Measurements from ENCODE around the gene OSBPL10.

GRCh38 chr3:31777887-31778286, 203.2 kb downstream of the OSBPL10 start:
- TF ChIP-seq CTCF (conservative IDR thresholded peaks at IDR 0.05 in 1 of 2, IDR thresholded peaks at IDR 0.05 in 1 of 2; ENCODE audit: low read depth in 1 of 2, low read length in 2 of 2) (no peak), EZH2 (IDR thresholded peaks at IDR 0.05; ENCODE audit: low read length, missing control alignments) (no peak)

All from fibroblast of lung (primary cell).